ENCODE measurements around the gene ARL14EP.

The ARL14EP gene

GRCh38 chr11:30329150-30329940 is 6.4 kb downstream of the ARL14EP start:
- DNase-seq, result no peak

- DNase-seq, result no peak
These were observed 10.5 kb downstream of the ARL14EP start for GRCh38 chr11:30333405-30333804.

- DNase-seq, result no peak
These were observed 19.8 kb downstream of the ARL14EP start for GRCh38 chr11:30342736-30343166.

GRCh38 chr11:30344085-30344484 is 21.2 kb downstream of the ARL14EP start:
- no peak for DNase-seq

GRCh38 chr11:30345644-30346043 is 22.7 kb downstream of the ARL14EP start:
- no peak for DNase-seq

- peak; percentile 38 for DNase-seq
These were observed 23.3 kb downstream of the ARL14EP start for GRCh38 chr11:30346068-30346688.

- no peak for DNase-seq
These were observed 25.1 kb downstream of the ARL14EP start for GRCh38 chr11:30348035-30348434.

GRCh38 chr11:30349885-30350284 is 27.0 kb downstream of the ARL14EP start:
- no peak for DNase-seq

GRCh38 chr11:30350384-30350783 is 27.5 kb downstream of the ARL14EP start:
- no peak for DNase-seq

- DNase-seq, result no peak
These were observed 28.2 kb downstream of the ARL14EP start for GRCh38 chr11:30351061-30351460.

- no peak for DNase-seq
These were observed 33.5 kb downstream of the ARL14EP start for GRCh38 chr11:30356391-30356790.

- DNase-seq, result no peak
These were observed 35.0 kb downstream of the ARL14EP start for GRCh38 chr11:30357872-30358271.

GRCh38 chr11:30358536-30358935 is 35.6 kb downstream of the ARL14EP start:
- no peak for DNase-seq

- no peak for DNase-seq
These were observed 37.8 kb downstream of the ARL14EP start for GRCh38 chr11:30360741-30361140.

GRCh38 chr11:30364139-30364836 is 41.4 kb downstream of the ARL14EP start:
- DNase-seq, result no peak

- DNase-seq, result no peak
These were observed 42.1 kb downstream of the ARL14EP start for GRCh38 chr11:30364837-30365482.

- DNase-seq, result no peak
These were observed 43.1 kb downstream of the ARL14EP start for GRCh38 chr11:30365793-30366517.

GRCh38 chr11:30368394-30368793 is 45.5 kb downstream of the ARL14EP start:
- no peak for DNase-seq

- DNase-seq, result no peak
These were observed 47.3 kb downstream of the ARL14EP start for GRCh38 chr11:30370164-30370563.

GRCh38 chr11:30377347-30377746 is 54.4 kb downstream of the ARL14EP start:
- no peak for DNase-seq

GRCh38 chr11:30380846-30381245 is 57.9 kb downstream of the ARL14EP start:
- DNase-seq, result no peak

GRCh38 chr11:30381879-30382278 is 59.0 kb downstream of the ARL14EP start:
- no peak for DNase-seq

All from NCI-H1694 treated with DMSO at 0.1 percent for 48 hours (cell line).